PC-3 (cell line): ENCODE measurements around the gene MBD6. TPM values are rescaled to one million over a fixed set of nuclear protein-coding genes. Genes with fewer than 3 reads are reported as not detected.

Experiments used
- ATAC-seq: fragments of 200-7000 bp; cut with Tn5 transposase; 2 replicates; pipeline ENCODE4 v1.9.1; 2020; ENCODE audit warnings: mild to moderate bottlenecking, moderate library complexity
- BruUV-seq: library from RNA; stranded (reverse); fragments of 400-500 nt; replicated peaks from 2 replicates; lab custom pipeline; 2021; lab: Mats Ljungman, UMichigan
- CTCF ChIA-PET: fragments of 300-600 bp; sonication (Branson Sonifier 250); formaldehyde crosslinking; loops from one replicate; lab custom pipeline; 2022; ENCODE audit warnings: antibody characterized with exemption; lab: Charles Lee
- POLR2A ChIA-PET: fragments of 300-600 bp; sonication (Branson Sonifier 250); formaldehyde crosslinking; loops from one replicate; lab custom pipeline; 2022; ENCODE audit warnings: antibody characterized with exemption; ENCODE audit not compliant: unreplicated experiment; lab: Charles Lee
- DNase-seq: peaks from one replicate; pipeline ENCODE4 v3.0.0-alpha.2; 2015
- H2AFZ ChIP-seq: fragments of 300-600 bp; sonication (generic); 2 replicates; pipeline ENCODE4 v1.6.0; 2016; ENCODE audit warnings: antibody characterized with exemption, low read length
- H3F3A ChIP-seq: fragments of 300-600 bp; sonication (generic); one replicate; pipeline ENCODE4 v1.6.0; 2017; ENCODE audit warnings: antibody characterized with exemption, low read length, control low read depth, mild to moderate bottlenecking; ENCODE audit not compliant: unreplicated experiment
- H3K27ac ChIP-seq: fragments of 300-600 bp; sonication (generic); 2 replicates; pipeline ENCODE4 v1.5.1; 2016; ENCODE audit warnings: mild to moderate bottlenecking, low read length
- H3K27me3 ChIP-seq: fragments of 300-600 bp; sonication (generic); 2 replicates; pipeline ENCODE4 v1.6.1; 2016; ENCODE audit warnings: low read length, mixed read lengths
- H3K36me3 ChIP-seq: fragments of 300-600 bp; sonication (generic); 2 replicates; pipeline ENCODE4 v1.6.1; 2016; ENCODE audit warnings: low read depth, mixed run types, low read length, mixed read lengths
- H3K4me1 ChIP-seq: fragments of 300-600 bp; sonication (generic); 2 replicates; pipeline ENCODE4 v1.5.1; 2016; ENCODE audit warnings: low read length; ENCODE audit not compliant: insufficient read depth
- H3K4me2 ChIP-seq: fragments of 300-600 bp; sonication (generic); 2 replicates; pipeline ENCODE4 v1.6.0; 2016; ENCODE audit warnings: low read length
- H3K4me3 ChIP-seq: fragments of 300-600 bp; sonication (generic); 2 replicates; pipeline ENCODE4 v1.5.1; 2016; ENCODE audit warnings: mild to moderate bottlenecking, low read length, mixed read lengths
- H3K79me2 ChIP-seq: fragments of 300-600 bp; sonication (generic); 2 replicates; pipeline ENCODE4 v1.6.1; 2017; ENCODE audit warnings: low read length, mixed read lengths
- H3K9ac ChIP-seq: fragments of 300-600 bp; sonication (generic); 2 replicates; pipeline ENCODE4 v1.6.0; 2016; ENCODE audit warnings: mild to moderate bottlenecking, low read length
- H3K9me2 ChIP-seq: fragments of 300-600 bp; sonication (generic); replicated peaks from 2 replicates; pipeline ENCODE4 v1.6.1; 2016; ENCODE audit warnings: mixed run types, low read length, mixed read lengths
- H3K9me3 ChIP-seq: fragments of 300-600 bp; sonication (generic); 2 replicates; pipeline ENCODE4 v1.6.1; 2016; ENCODE audit warnings: low read length, mixed read lengths
- H4K20me1 ChIP-seq: fragments of 300-600 bp; sonication (generic); 2 replicates; pipeline ENCODE4 v1.6.1; 2016; ENCODE audit warnings: low read length, mixed read lengths
- CTCF ChIP-seq: fragments of 300-600 bp; sonication (generic); conservative IDR thresholded peaks from 2 replicates; pipeline ENCODE4 v1.5.1; 2017; ENCODE audit warnings: antibody characterized with exemption, low read depth, mild to moderate bottlenecking, low read length
- EZH2 ChIP-seq: fragments of 300-600 bp; sonication (generic); IDR thresholded peaks from one replicate; pipeline ENCODE4 v1.6.1; 2017; ENCODE audit warnings: antibody characterized with exemption, mild to moderate bottlenecking, low read length; ENCODE audit not compliant: unreplicated experiment
- EZH2phosphoT487 ChIP-seq: fragments of 300-600 bp; sonication (generic); IDR thresholded peaks from 2 replicates; pipeline ENCODE4 v1.6.1; 2018; ENCODE audit warnings: mild to moderate bottlenecking, antibody characterized with exemption, low read length, borderline replicate concordance
- intact Hi-C: fragments of 100-400 bp; cut with micrococcal nuclease; formaldehyde crosslinking; loops from 2 replicates; pipeline ENCODE4 v1.9.0; 2023
- total RNA-seq: library from RNA; depleted of rRNA; stranded (reverse); fragments of >200 nt; gene quantifications from 2 replicates; pipeline ENCODE4 v1.2.3, GENCODE V29; 2014

MBD6 gene
- total RNA-seq, 1 experiment from 2014 or later = 13.2 TPM

- Histone ChIP-seq H3K9me2 (no peaks in the 10 kb centered on the region), H3K36me3 (peaks cover 27% of the 10 kb centered on the region), H3K4me1 (peaks cover 32% of the 10 kb centered on the region), H3K4me2 (peak overlapping the region; percentile 87), H3K9ac (no peak overlapping the region), H2AFZ (no peak overlapping the region), H3K27me3 (no peaks in the 10 kb centered on the region), H3F3A (no peaks in the 10 kb centered on the region), H3K9me3 (no peaks in the 10 kb centered on the region), H3K27ac (no peak overlapping the region), H3K4me3 (peak overlapping the region; percentile 71; the same call in 1 of the 2 replicates), H4K20me1 (peaks cover 1% of the 10 kb centered on the region; the same call in 1 of the 2 replicates), H3K79me2 (peaks cover 27% of the 10 kb centered on the region)
- BruUV-seq = no TSS peak
- CTCF ChIA-PET = interaction anchor here (1.0 kb wide), 1 partner anchor 202 kb away, joined by 3 read pairs; no protein-coding TSS in a partner anchor
- TF ChIP-seq EZH2 (no peak), EZH2phosphoT487 (no peak), CTCF (no peak)
- intact Hi-C loops = no loop called here
- POLR2A ChIA-PET = interaction anchor here (0.8 kb wide), 1 partner anchor 219 kb away, joined by 5 read pairs; no protein-coding TSS in a partner anchor
- no peak for ATAC-seq
- no peak for DNase-seq
Observed at GRCh38 chr12:57524814-57525614, 2.4 kb downstream of the MBD6 start.

GRCh38 chr12:57525615-57526383 lies 3.2 kb downstream of the MBD6 start:
- Histone ChIP-seq H3K9ac (no peak overlapping the region), H3K4me3 (no peak overlapping the region), H2AFZ (no peak overlapping the region), H3K9me3 (no peaks in the 10 kb centered on the region), H3K79me2 (peaks cover 24% of the 10 kb centered on the region), H4K20me1 (no peaks in the 10 kb centered on the region), H3F3A (no peaks in the 10 kb centered on the region), H3K4me1 (peaks cover 32% of the 10 kb centered on the region), H3K4me2 (no peak overlapping the region), H3K9me2 (no peaks in the 10 kb centered on the region), H3K27ac (no peak overlapping the region), H3K36me3 (peaks cover 35% of the 10 kb centered on the region), H3K27me3 (no peaks in the 10 kb centered on the region)
- DNase-seq (no peak), ATAC-seq (no peak)
- CTCF ChIA-PET = no interaction called here
- intact Hi-C loops = no loop called here
- POLR2A ChIA-PET = no interaction called here
- no peak for TF ChIP-seq CTCF
- TF ChIP-seq EZH2phosphoT487 = no peak
- no peak for TF ChIP-seq EZH2
- no TSS peak for BruUV-seq
